C4-2B (cell line): ENCODE measurements around the gene MYH10.

Experiments
- CTCF ChIP-seq: fragments of 450-650 bp; conservative IDR thresholded peaks from 2 replicates; pipeline ENCODE4 v1.5.1; 2017; ENCODE audit warnings: mild to moderate bottlenecking
- ZFX ChIP-seq: fragments of 450-650 bp; IDR thresholded peaks from 2 replicates; pipeline ENCODE4 v1.6.1; 2017

- TF ChIP-seq CTCF (no peak), ZFX (no peak)
These were observed 41.8 kb upstream of the MYH10 start for GRCh38 chr17:8672326-8672725.
